Endothelial cell of umbilical vein (primary cell): ENCODE data around the gene HSD17B2. TPM values are rescaled to one million over a fixed set of nuclear protein-coding genes. Genes with fewer than 3 reads are reported as not detected.

ENCODE experiments used
- BruUV-seq: library from RNA; stranded (reverse); fragments of 400-500 nt; replicated peaks from 2 replicates; lab custom pipeline; 2021; lab: Mats Ljungman, UMichigan
- CTCF ChIA-PET: fragments of 300-600, 350-600 bp; sonication (Branson Sonifier 250); formaldehyde crosslinking; loops from one replicate; lab custom pipeline; 2021; ENCODE audit warnings: antibody characterized with exemption, inconsistent platforms; lab: Charles Lee
- POLR2A ChIA-PET: fragments of 300-600, 350-600 bp; sonication (Branson Sonifier 250); formaldehyde crosslinking; loops from one replicate; lab custom pipeline; 2021; ENCODE audit warnings: antibody characterized with exemption, inconsistent platforms; lab: Charles Lee
- DNase-seq: peaks from one replicate; pipeline ENCODE4 v3.0.0-alpha.2; 2011; ENCODE audit warnings: low read depth, low spot score
- FAIRE-seq: peaks from 2 replicates; lab custom pipeline; 2011; peaks lifted over from hg19 to GRCh38; lab: Jason Lieb, UNC
- H2AFZ ChIP-seq: 2 replicates; pipeline ENCODE4 v1.6.0; 2012; ENCODE audit warnings: low read depth, low read length, control low read depth, inconsistent platforms
- H3K27ac ChIP-seq: 2 replicates; pipeline ENCODE4 v1.5.1; 2011; ENCODE audit warnings: low read depth, mild to moderate bottlenecking, control low read depth, low read length, moderate library complexity; ENCODE audit not compliant: insufficient read depth
- H3K27me3 ChIP-seq, 2 experiments: 2 replicates each; pipeline versions ENCODE4 v1.6.0 to v1.6.1; 2011; ENCODE audit warnings: low read length in 2 of 2, mixed read lengths in 1 of 2; ENCODE audit not compliant: control insufficient read depth in 2 of 2, insufficient read depth in 2 of 2
- H3K36me3 ChIP-seq, 2 experiments: 2 replicates in 1 of 2; 3 replicates in 1 of 2; pipeline ENCODE4 v1.5.1; 2011; ENCODE audit warnings: low read length in 2 of 2, mild to moderate bottlenecking in 1 of 2, moderate library complexity in 1 of 2; ENCODE audit not compliant: control insufficient read depth in 2 of 2, insufficient read depth in 2 of 2; ENCODE audit errors: extremely low read depth in 1 of 2
- H3K4me1 ChIP-seq: 3 replicates; pipeline ENCODE4 v1.5.1; 2011; ENCODE audit warnings: mild to moderate bottlenecking, low read length; ENCODE audit not compliant: control insufficient read depth, insufficient read depth; ENCODE audit errors: extremely low read depth
- H3K4me2 ChIP-seq: 2 replicates; pipeline ENCODE4 v1.6.1; 2011; ENCODE audit warnings: low read length, control low read depth, mixed read lengths; ENCODE audit not compliant: insufficient read depth
- H3K4me3 ChIP-seq, 3 experiments: fragments of 200-600 bp in 1 of 3; sonication (generic), shearing (Covaris generic) in 1 of 3; replicated peaks in 1 of 3; 2 replicates each; pipeline ENCODE4 v1.5.1; 2011 to 2016; ENCODE audit warnings: control low read depth in 3 of 3, low read length in 3 of 3, mild to moderate bottlenecking in 2 of 3, inconsistent platforms in 1 of 3, low read depth in 1 of 3, moderate library complexity in 1 of 3; ENCODE audit not compliant: insufficient read depth in 1 of 3
- H3K79me2 ChIP-seq: 2 replicates; pipeline ENCODE4 v1.6.0; 2012; ENCODE audit warnings: low read length, inconsistent platforms; ENCODE audit not compliant: control insufficient read depth, insufficient read depth
- H3K9ac ChIP-seq: replicated peaks from 2 replicates; pipeline ENCODE3; 2011; ENCODE audit warnings: low read length, control low read depth; ENCODE audit not compliant: insufficient read depth; ENCODE audit errors: extremely low read depth
- H3K9me1 ChIP-seq: replicated peaks from 3 replicates; pipeline ENCODE4 v1.6.0; 2011; ENCODE audit warnings: mild to moderate bottlenecking, low read length; ENCODE audit not compliant: control insufficient read depth, insufficient read depth; ENCODE audit errors: extremely low read depth
- H3K9me3 ChIP-seq: replicated peaks from 2 replicates; pipeline ENCODE4 v1.5.1; 2012; ENCODE audit warnings: low read length, inconsistent platforms; ENCODE audit not compliant: control insufficient read depth, insufficient read depth
- H4K20me1 ChIP-seq: replicated peaks from 2 replicates; pipeline ENCODE3; 2011; ENCODE audit warnings: mild to moderate bottlenecking, low read length; ENCODE audit not compliant: control insufficient read depth, insufficient read depth; ENCODE audit errors: extremely low read depth
- CTCF ChIP-seq, 2 donors: IDR thresholded peaks; 1 replicate in 1 of 2; 2 replicates in 1 of 2; pipeline ENCODE4 v1.5.1; 2011; ENCODE audit warnings: low read length in 2 of 2, mild to moderate bottlenecking in 2 of 2, moderate library complexity in 2 of 2, control low read depth in 1 of 2, inconsistent platforms in 1 of 2, low read depth in 1 of 2; ENCODE audit not compliant: insufficient read depth in 1 of 2; ENCODE audit errors: extremely low read depth in 1 of 2
- EZH2 ChIP-seq: IDR thresholded peaks from 2 replicates; pipeline ENCODE4 v1.6.1; 2012; ENCODE audit warnings: borderline replicate concordance, low read depth, mild to moderate bottlenecking, moderate library complexity, low read length, inconsistent platforms; ENCODE audit not compliant: severe bottlenecking
- FOS ChIP-seq: IDR thresholded peaks from 2 replicates; pipeline ENCODE4 v1.6.1; 2011; ENCODE audit warnings: mild to moderate bottlenecking, low read length, moderate library complexity, borderline replicate concordance; ENCODE audit not compliant: insufficient read depth
- GATA2 ChIP-seq: IDR thresholded peaks from 2 replicates; pipeline ENCODE4 v1.7.0; 2011; ENCODE audit warnings: low read depth, mild to moderate bottlenecking, moderate library complexity, mixed read lengths, low read length; ENCODE audit not compliant: insufficient read length, insufficient read depth
- JUN ChIP-seq: IDR thresholded peaks from 2 replicates; pipeline ENCODE4 v1.6.1; 2011; ENCODE audit warnings: borderline replicate concordance, low read depth; ENCODE audit not compliant: insufficient read length, insufficient read depth
- MAX ChIP-seq: IDR thresholded peaks from 2 replicates; pipeline ENCODE4 v1.6.1; 2011; ENCODE audit not compliant: insufficient read depth, insufficient read length
- MYC ChIP-seq: IDR thresholded peaks from one replicate; pipeline ENCODE4 v1.6.1; 2011; ENCODE audit warnings: mild to moderate bottlenecking, low read depth, low read length
- POLR2A ChIP-seq: IDR thresholded peaks from 2 replicates; pipeline ENCODE4 v1.6.1; 2012; ENCODE audit warnings: low read depth, mild to moderate bottlenecking, control low read depth, low read length
- POLR2AphosphoS5 ChIP-seq: IDR thresholded peaks from 2 replicates; pipeline ENCODE4 v1.6.1; 2012; ENCODE audit warnings: low read depth, mild to moderate bottlenecking, control low read depth, low read length, moderate library complexity; ENCODE audit not compliant: insufficient read depth
- dilution Hi-C: fragments of 300-500 bp; cut with MboI; formaldehyde crosslinking; loops from one replicate; pipeline ENCODE4 v1.15.0; 2019; ENCODE audit warnings: low sequenced_read_pairs; ENCODE audit not compliant: extremely low pct_ligation_motif_present
- intact Hi-C: fragments of 100-400 bp; cut with micrococcal nuclease; formaldehyde crosslinking; loops from one replicate; pipeline ENCODE4 v1.10.0; 2022
- polyA plus RNA-seq, 4 experiments: library from polyadenylated mRNA; depleted of rRNA in 3 of 4; stranded (reverse) in 3 of 4; unstranded in 1 of 4; fragments of >200 nt; gene quantifications; 2 replicates each; pipeline versions ENCODE4 v1.2.1 to v1.2.3, GENCODE V29; 2011 to 2012; ENCODE audit warnings: missing spikeins in 1 of 4
- total RNA-seq: library from RNA; stranded (reverse); gene quantifications from 2 replicates; pipeline ENCODE4 v1.2.3, GENCODE V29; 2021

The HSD17B2 gene
- total and polyA plus RNA-seq, 2 donors (not counting 3 experiments of a cell fraction or from before 2014, with no cell fraction given), result 1.2 to 4.5 TPM

- CTCF ChIA-PET, result interaction anchor here (0.9 kb wide), 1 partner anchor 13 kb away, joined by 3 read pairs; no protein-coding TSS in a partner anchor
- no TSS peak for BruUV-seq
Observed at GRCh38 chr16:82074019-82074558, 39.0 kb downstream of the HSD17B2 start.

GRCh38 chr16:82078125-82078524, 43.1 kb downstream of the HSD17B2 start:
- Histone ChIP-seq H3K4me1 (no peaks in the 10 kb centered on the region), H3K4me2 (no peak overlapping the region), H3K27ac (no peak overlapping the region), H3K9ac (no peak overlapping the region), H3K36me3 (no peaks in the 10 kb centered on the region), H2AFZ (no peak overlapping the region), H3K9me3 (no peaks in the 10 kb centered on the region), H4K20me1 (no peaks in the 10 kb centered on the region), H3K79me2 (no peaks in the 10 kb centered on the region), H3K27me3 (peaks cover 3 to 13% of the 10 kb centered on the region in 2 experiments), H3K4me3 (no peak overlapping the region), H3K9me1 (no peaks in the 10 kb centered on the region)
- no TSS peak for BruUV-seq
- dilution Hi-C loops, result no loop called here
- no peak for DNase-seq
- intact Hi-C loops, result no loop called here
- FAIRE-seq, result no peak
- ChIA-PET CTCF (no interaction called here), POLR2A (no interaction called here)
- TF ChIP-seq FOS (no peak), MYC (no peak), CTCF (IDR thresholded peaks at IDR 0.05; ENCODE audit: extremely low read depth in 1 of 2, insufficient read depth in 1 of 2, low read depth in 1 of 2, low read length in 2 of 2) (no peak), JUN (no peak), POLR2AphosphoS5 (no peak), GATA2 (no peak), EZH2 (no peak), MAX (no peak), POLR2A (no peak)

More at GRCh38 chr16:82074019-82074558, 39.0 kb downstream of the HSD17B2 start:
- Histone ChIP-seq H3K36me3 (no peaks in the 10 kb centered on the region), H3K9me1 (no peaks in the 10 kb centered on the region), H2AFZ (no peak overlapping the region), H3K4me3 (no peak overlapping the region), H3K4me1 (no peaks in the 10 kb centered on the region), H3K79me2 (no peaks in the 10 kb centered on the region), H3K27me3 (peaks cover 2 to 9% of the 10 kb centered on the region in 2 experiments), H3K27ac (no peak overlapping the region), H3K9me3 (no peaks in the 10 kb centered on the region), H3K4me2 (no peak overlapping the region), H4K20me1 (no peaks in the 10 kb centered on the region), H3K9ac (no peak overlapping the region)
- FAIRE-seq (no peak), DNase-seq (no peak)
- dilution Hi-C loops, result no loop called here
- intact Hi-C loops, result no loop called here
- POLR2A ChIA-PET, result no interaction called here
- TF ChIP-seq POLR2AphosphoS5 (no peak), POLR2A (no peak)
